ENCODE results near the gene AHCTF1. TPM values are rescaled to one million over a fixed set of nuclear protein-coding genes. Genes with fewer than 3 reads are reported as not detected.

AHCTF1 gene
- total and polyA plus RNA-seq, 12 donors = 10.0 to 42.6 (median 27.9) TPM

GRCh38 chr1:246838118-246838456, 93.7 kb downstream of the AHCTF1 start:
- Histone ChIP-seq H3K4me3 (no peak overlapping the region), H3K9me3 (replicated peaks in 1 of 3) (no peaks in the 10 kb centered on the region), H3K27me3 (no peaks in the 10 kb centered on the region), H3K36me3 (replicated peaks in 1 of 2) (peaks cover 0 to 21% of the 10 kb centered on the region in 2 donors), H3K27ac (no peak overlapping the region), H3K4me1 (replicated peaks in 1 of 2) (no peaks in the 10 kb centered on the region)
- DNase-seq = no peak
- TF ChIP-seq POLR2A (IDR thresholded peaks at IDR 0.05) (no peak), CTCF (IDR thresholded peaks at IDR 0.05) (no peak)
- 82 to 88% (median 87%) methylated on average over 2 of the region's 2 CpGs for WGBS, 4 donors
- intact Hi-C loops (cut with DNase I) = no loop called here

GRCh38 chr1:246837418-246838117, 94.2 kb downstream of the AHCTF1 start:
- Histone ChIP-seq H3K4me1 (replicated peaks in 1 of 2) (no peaks in the 10 kb centered on the region), H3K27ac (no peak overlapping the region), H3K4me3 (no peak overlapping the region), H3K9me3 (replicated peaks in 1 of 3) (no peaks in the 10 kb centered on the region), H3K27me3 (no peaks in the 10 kb centered on the region), H3K36me3 (replicated peaks in 1 of 2) (peaks cover 0 to 16% of the 10 kb centered on the region in 2 donors)
- TF ChIP-seq POLR2A (IDR thresholded peaks at IDR 0.05) (no peak), CTCF (IDR thresholded peaks at IDR 0.05) (no peak)
- 86 to 90% (median 88%) methylated on average over 9 of the region's 9 CpGs for WGBS, 4 donors
- DNase-seq = no peak
- intact Hi-C loops (cut with DNase I) = no loop called here

- intact Hi-C loops (cut with DNase I) = no loop called here
- TF ChIP-seq POLR2A (IDR thresholded peaks at IDR 0.05) (no peak), CTCF (IDR thresholded peaks at IDR 0.05) (no peak)
- no peaks in the 10 kb centered on the region for H3K27me3 ChIP-seq
- DNase-seq = peak in 1 of 7 donors; percentile 9
- H3K36me3 ChIP-seq (replicated peaks in 1 of 2) = peaks cover 0 to 4% of the 10 kb centered on the region in 2 donors
- no peaks in the 10 kb centered on the region for H3K4me1 ChIP-seq (replicated peaks in 1 of 2)
- H3K27ac ChIP-seq = no peak overlapping the region
- no peaks in the 10 kb centered on the region for H3K9me3 ChIP-seq (replicated peaks in 1 of 3)
- H3K4me3 ChIP-seq = no peak overlapping the region
- WGBS, 4 donors = 30 to 39% (median 34%) methylated on average over 6 of the region's 6 CpGs
Measured at GRCh38 chr1:246836209-246836966, 95.4 kb downstream of the AHCTF1 start.

- DNase-seq = no peak
- Histone ChIP-seq H3K27me3 (no peaks in the 10 kb centered on the region), H3K4me1 (replicated peaks in 1 of 2) (no peaks in the 10 kb centered on the region), H3K27ac (no peak overlapping the region), H3K4me3 (no peak overlapping the region), H3K9me3 (replicated peaks in 1 of 3) (no peaks in the 10 kb centered on the region), H3K36me3 (replicated peaks in 1 of 2) (no peaks in the 10 kb centered on the region)
- 60 to 71% (median 65%) methylated on average over 4 of the region's 4 CpGs for WGBS, 4 donors
- intact Hi-C loops (cut with DNase I) = no loop called here
- TF ChIP-seq CTCF (IDR thresholded peaks at IDR 0.05) = no peak
Measured at GRCh38 chr1:246831543-246831942, 100.2 kb downstream of the AHCTF1 start.

Measured in adrenal gland (tissue), 12 donors.